Measurements from ENCODE around the gene C1QL1.

The C1QL1 gene

GRCh38 chr17:44996304-44996703 is 28.2 kb upstream of the C1QL1 start:
- H3K27ac ChIP-seq = no peak overlapping the region
- H3K9me3 ChIP-seq = no peaks in the 10 kb centered on the region
- peaks cover 81% of the 10 kb centered on the region for H3K27me3 ChIP-seq
- H3K36me3 ChIP-seq = no peaks in the 10 kb centered on the region
- TF ChIP-seq CTCF (IDR thresholded peaks at IDR 0.05) = no peak
- H3K4me3 ChIP-seq (ENCODE audit: low read depth in 1 of 2, low read length in 1 of 2) = no peak overlapping the region
- no peaks in the 10 kb centered on the region for H3K4me1 ChIP-seq (ENCODE audit: control insufficient read depth in 1 of 2, insufficient read depth in 1 of 2, low read depth in 1 of 2, low read length in 1 of 2)

GRCh38 chr17:44995436-44996001 is 27.4 kb upstream of the C1QL1 start:
- no peaks in the 10 kb centered on the region for H3K36me3 ChIP-seq
- no peak overlapping the region for H3K27ac ChIP-seq
- no peak overlapping the region for H3K4me3 ChIP-seq (ENCODE audit: low read depth in 1 of 2, low read length in 1 of 2)
- H3K27me3 ChIP-seq = peaks cover 82% of the 10 kb centered on the region
- no peaks in the 10 kb centered on the region for H3K9me3 ChIP-seq
- no peak for TF ChIP-seq CTCF (IDR thresholded peaks at IDR 0.05)
- no peaks in the 10 kb centered on the region for H3K4me1 ChIP-seq (ENCODE audit: control insufficient read depth in 1 of 2, insufficient read depth in 1 of 2, low read depth in 1 of 2, low read length in 1 of 2)

GRCh38 chr17:44992242-44992939 is 24.3 kb upstream of the C1QL1 start:
- TF ChIP-seq CTCF (IDR thresholded peaks at IDR 0.05) = no peak
- Histone ChIP-seq H3K27ac (no peak overlapping the region), H3K4me3 (ENCODE audit: low read depth in 1 of 2, low read length in 1 of 2) (no peak overlapping the region), H3K9me3 (no peaks in the 10 kb centered on the region), H3K4me1 (ENCODE audit: control insufficient read depth in 1 of 2, insufficient read depth in 1 of 2, low read depth in 1 of 2, low read length in 1 of 2) (no peaks in the 10 kb centered on the region), H3K27me3 (peaks cover 94% of the 10 kb centered on the region), H3K36me3 (no peaks in the 10 kb centered on the region)

- TF ChIP-seq CTCF (IDR thresholded peaks at IDR 0.05) = no peak
Observed at GRCh38 chr17:44990994-44991393, 22.9 kb upstream of the C1QL1 start.

GRCh38 chr17:44989552-44990138 is 21.5 kb upstream of the C1QL1 start:
- TF ChIP-seq CTCF (IDR thresholded peaks at IDR 0.05) = no peak
- H3K36me3 ChIP-seq = no peaks in the 10 kb centered on the region

More at GRCh38 chr17:44990994-44991393, 22.9 kb upstream of the C1QL1 start:
- no peak overlapping the region for H3K27ac ChIP-seq
- peaks cover 94% of the 10 kb centered on the region for H3K27me3 ChIP-seq
- H3K9me3 ChIP-seq = no peaks in the 10 kb centered on the region
- H3K36me3 ChIP-seq = no peaks in the 10 kb centered on the region
- no peak overlapping the region for H3K4me3 ChIP-seq (ENCODE audit: low read depth in 1 of 2, low read length in 1 of 2)
- no peaks in the 10 kb centered on the region for H3K4me1 ChIP-seq (ENCODE audit: control insufficient read depth in 1 of 2, insufficient read depth in 1 of 2, low read depth in 1 of 2, low read length in 1 of 2)

More at GRCh38 chr17:44989552-44990138, 21.5 kb upstream of the C1QL1 start:
- no peaks in the 10 kb centered on the region for H3K4me1 ChIP-seq (ENCODE audit: control insufficient read depth in 1 of 2, insufficient read depth in 1 of 2, low read depth in 1 of 2, low read length in 1 of 2)
- H3K4me3 ChIP-seq (ENCODE audit: low read depth in 1 of 2, low read length in 1 of 2) = no peak overlapping the region
- H3K27me3 ChIP-seq = peaks cover 92% of the 10 kb centered on the region
- no peaks in the 10 kb centered on the region for H3K9me3 ChIP-seq
- H3K27ac ChIP-seq = no peak overlapping the region
